HepG2 (cell line): ENCODE results near the gene MED4. TPM values are rescaled to one million over a fixed set of nuclear protein-coding genes. Genes with fewer than 3 reads are reported as not detected.

Source experiments
- ATAC-seq: fragments of 200-7000 bp; cut with Tn5 transposase; 3 replicates; pipeline ENCODE4 v1.9.1; 2020; ENCODE audit warnings: mild to moderate bottlenecking, moderate library complexity
- BruUV-seq: library from RNA; stranded (reverse); fragments of 400-500 nt; replicated peaks from 2 replicates; lab custom pipeline; 2021; lab: Mats Ljungman, UMichigan
- CTCF ChIA-PET: fragments of 300-600 bp; formaldehyde crosslinking; extraction: SDS; loops from one replicate; lab custom pipeline; 2021; ENCODE audit warnings: low total read pairs, inconsistent platforms, low intra/inter-chr PET ratio; lab: Yijun Ruan, JAX
- POLR2A ChIA-PET: fragments of 350-600 bp; sonication (Branson Sonifier 250); formaldehyde crosslinking; loops from one replicate; lab custom pipeline; 2020; ENCODE audit warnings: antibody characterized with exemption, inconsistent platforms; lab: Yijun Ruan, JAX
- DNase-seq: peaks from one replicate; pipeline ENCODE4 v3.0.0-alpha.2; 2015; ENCODE audit warnings: low spot score
- FAIRE-seq: peaks from 3 replicates; lab custom pipeline; 2011; peaks lifted over from hg19 to GRCh38; lab: Jason Lieb, UNC
- H2AFZ ChIP-seq: one replicate; pipeline ENCODE4 v1.6.1; 2011; ENCODE audit warnings: low read length, inconsistent platforms
- H3K27ac ChIP-seq: fragments of 300-600 bp; 3 replicates; pipeline ENCODE4 v1.8.0; 2011; ENCODE audit warnings: mixed run types, mild to moderate bottlenecking, mixed read lengths, low read length, inconsistent platforms; ENCODE audit not compliant: insufficient read depth; ENCODE audit errors: extremely low read length
- H3K27me3 ChIP-seq, 2 experiments: fragments of 200-600 bp in 1 of 2; 2 replicates in 1 of 2; 3 replicates in 1 of 2; pipeline versions ENCODE4 v1.6.0 to v1.8.0; 2011; ENCODE audit warnings: low read length in 2 of 2, mild to moderate bottlenecking in 2 of 2, moderate library complexity in 2 of 2, inconsistent platforms in 1 of 2; ENCODE audit not compliant: insufficient read depth in 2 of 2, control insufficient read depth in 1 of 2
- H3K36me3 ChIP-seq, 2 experiments: fragments of 200-600 bp in 1 of 2; replicated peaks in 1 of 2; 2 replicates in 1 of 2; 3 replicates in 1 of 2; pipeline versions ENCODE4 v1.5.1 to v1.8.0; 2011; ENCODE audit warnings: low read length in 2 of 2, inconsistent platforms in 1 of 2; ENCODE audit not compliant: insufficient read depth in 2 of 2, control insufficient read depth in 1 of 2
- H3K4me1 ChIP-seq: 2 replicates; pipeline ENCODE4 v1.5.1; 2012; ENCODE audit warnings: low read length, inconsistent platforms; ENCODE audit not compliant: insufficient read depth
- H3K4me2 ChIP-seq: 2 replicates; pipeline ENCODE4 v1.6.0; 2011; ENCODE audit warnings: low read depth, low read length, inconsistent platforms
- H3K4me3 ChIP-seq, 3 experiments: fragments of 200-600 bp in 1 of 3; sonication (generic), shearing (Covaris generic) in 1 of 3; replicated peaks in 1 of 3; 2 replicates each; pipeline ENCODE4 v1.5.1; 2011 to 2016; ENCODE audit warnings: low read length in 3 of 3, inconsistent platforms in 2 of 3, low read depth in 2 of 3, mild to moderate bottlenecking in 2 of 3, control low read depth in 1 of 3, mixed read lengths in 1 of 3; ENCODE audit not compliant: insufficient read depth in 1 of 3
- H3K79me2 ChIP-seq: one replicate; pipeline ENCODE4 v1.6.1; 2011; ENCODE audit warnings: low read length, inconsistent platforms; ENCODE audit not compliant: insufficient read depth
- H3K9ac ChIP-seq: 2 replicates; pipeline ENCODE4 v1.6.0; 2011; ENCODE audit warnings: mild to moderate bottlenecking, low read depth, low read length, inconsistent platforms; ENCODE audit not compliant: insufficient read depth
- H3K9me3 ChIP-seq: 2 replicates; pipeline ENCODE4 v1.5.1; 2012; ENCODE audit warnings: mild to moderate bottlenecking, low read length
- H4K20me1 ChIP-seq: 2 replicates; pipeline ENCODE4 v1.6.0; 2011; ENCODE audit warnings: inconsistent platforms, mild to moderate bottlenecking, low read length, moderate library complexity; ENCODE audit not compliant: insufficient read depth
- BATF2 ChIP-seq: sonication (generic); formaldehyde crosslinking; IDR thresholded peaks from 2 replicates; pipeline ENCODE4 v1.8.0; 2022; ENCODE audit warnings: mild to moderate bottlenecking, missing genetic modification reagents, moderate library complexity
- CHD4 ChIP-seq: fragments of 200-600 bp; sonication (generic); IDR thresholded peaks from 2 replicates; pipeline ENCODE4 v1.7.0; 2017; ENCODE audit warnings: mild to moderate bottlenecking, low read length, borderline replicate concordance
- FUBP1 ChIP-seq: sonication (generic); formaldehyde crosslinking; IDR thresholded peaks from 2 replicates; pipeline ENCODE4 v1.5.1; 2020; ENCODE audit warnings: missing genetic modification reagents, mild to moderate bottlenecking, borderline replicate concordance
- IKZF5 ChIP-seq: IDR thresholded peaks from 2 replicates; pipeline ENCODE4 v1.6.1; 2018; ENCODE audit warnings: missing genetic modification reagents, mild to moderate bottlenecking, missing compliant biosample characterization
- JUNB ChIP-seq: sonication (generic); formaldehyde crosslinking; IDR thresholded peaks from 2 replicates; pipeline ENCODE4 v1.8.0; 2022; ENCODE audit warnings: missing genetic modification reagents, mild to moderate bottlenecking, borderline replicate concordance
- MEIS2 ChIP-seq: sonication (generic); formaldehyde crosslinking; IDR thresholded peaks from 2 replicates; pipeline ENCODE4 v1.9.0; 2021; ENCODE audit warnings: mild to moderate bottlenecking, missing genetic modification reagents
- MXI1 ChIP-seq: IDR thresholded peaks from 3 replicates; pipeline ENCODE4 v1.6.1; 2012; ENCODE audit warnings: low read depth, low read length, inconsistent platforms, borderline replicate concordance
- POGZ ChIP-seq: sonication (generic); formaldehyde crosslinking; IDR thresholded peaks from 2 replicates; pipeline ENCODE4 v1.4.0; 2020; ENCODE audit warnings: mild to moderate bottlenecking, missing genetic modification reagents
- RXRB ChIP-seq: IDR thresholded peaks from 2 replicates; pipeline ENCODE4 v1.6.1; 2016; ENCODE audit warnings: borderline replicate concordance, missing genetic modification reagents, missing compliant biosample characterization
- SRF ChIP-seq: IDR thresholded peaks from 2 replicates; pipeline ENCODE4 v1.6.1; 2011; ENCODE audit warnings: mild to moderate bottlenecking, low read depth, low read length, moderate library complexity
- ZBED4 ChIP-seq: sonication (generic); formaldehyde crosslinking; IDR thresholded peaks from 2 replicates; pipeline ENCODE4 v1.4.0; 2020; ENCODE audit warnings: missing genetic modification reagents, borderline replicate concordance
- ZKSCAN8 ChIP-seq: IDR thresholded peaks from 2 replicates; pipeline ENCODE4 v1.6.1; 2016; ENCODE audit warnings: borderline replicate concordance, missing genetic modification reagents, missing compliant biosample characterization
- ZMYM4 ChIP-seq: sonication (generic); formaldehyde crosslinking; IDR thresholded peaks from 2 replicates; pipeline ENCODE4 v1.8.1; 2023; ENCODE audit warnings: mild to moderate bottlenecking, missing genetic modification reagents
- ZNF121 ChIP-seq: sonication (generic); formaldehyde crosslinking; IDR thresholded peaks from 2 replicates; pipeline ENCODE4 v1.5.0; 2020; ENCODE audit warnings: mild to moderate bottlenecking, missing genetic modification reagents
- ZNF274 ChIP-seq: sonication (generic); formaldehyde crosslinking; IDR thresholded peaks from 2 replicates; pipeline ENCODE4 v1.5.1; 2020; ENCODE audit warnings: mild to moderate bottlenecking, missing genetic modification reagents
- ZNF678 ChIP-seq: sonication (generic); formaldehyde crosslinking; IDR thresholded peaks from 2 replicates; pipeline ENCODE4 v1.4.0; 2020; ENCODE audit warnings: mild to moderate bottlenecking, missing genetic modification reagents
- WGBS: methylation state at CpG from one replicate; pipeline ENCODE4 v1.1.6; 2017; ENCODE audit warnings: low lambda C conversion rate; 5-methylcytosine and 5-hydroxymethylcytosine counted together
- in situ Hi-C: cut with HindIII; loops from 2 replicates; pipeline ENCODE4 v1.10.0; 2017; ENCODE audit warnings: low pct_unique_long_range_greater_than_20kb; ENCODE audit not compliant: extremely low pct_ligation_motif_present
- intact Hi-C: fragments of 100-400 bp; cut with micrococcal nuclease; formaldehyde crosslinking; loops from one replicate; pipeline ENCODE4 v1.10.0; 2022; ENCODE audit not compliant: unreplicated experiment
- polyA plus RNA-seq, 8 experiments: library from polyadenylated mRNA; depleted of rRNA in 3 of 8; stranded (reverse) in 7 of 8; unstranded in 1 of 8; fragments of >200 nt; fragmentation: Illumina TruSeq in 4 of 8; extraction: Trizol in 4 of 8; gene quantifications; 2 replicates each; pipeline versions ENCODE4 v1.2.1 to v1.2.3, GENCODE V29; 2011 to 2016; ENCODE audit warnings: low read depth in 4 of 8, missing spikeins in 1 of 8, mixed read lengths in 1 of 8; ENCODE audit not compliant: insufficient read depth in 1 of 8
- total RNA-seq, 5 experiments: library from RNA; depleted of rRNA; stranded (reverse); fragments of >200 nt; fragmentation: Illumina TruSeq; extraction: Trizol; gene quantifications; 2 replicates each; pipeline ENCODE4 v1.2.3, GENCODE V29; 2016; ENCODE audit warnings: low read depth in 1 of 5

MED4 gene
- total and polyA plus RNA-seq, 2 of the 13 experiments (the other 11 are each of a cell fraction or from before 2014, with no cell fraction given) = 49.4 to 57.8 TPM

- peak; percentile 72 for ATAC-seq
- TF ChIP-seq JUNB (CRISPR knock-in tag) (no peak), RXRB (CRISPR knock-in tag) (no peak), POGZ (CRISPR knock-in tag) (no peak), ZKSCAN8 (no peak), FUBP1 (CRISPR knock-in tag) (no peak), ZMYM4 (peak; percentile 36; the same call in 1 of the 2 replicates), ZNF121 (CRISPR knock-in tag) (no peak), MXI1 (no peak), ZNF274 (CRISPR knock-in tag) (no peak), ZBED4 (no peak), MEIS2 (no peak), SRF (no peak), CHD4 (no peak), BATF2 (CRISPR knock-in tag) (no peak), ZNF678 (CRISPR knock-in tag) (no peak), IKZF5 (CRISPR knock-in tag) (no peak)
Measured at GRCh38 chr13:48066310-48066989, 28.5 kb downstream of the MED4 start.

More at GRCh38 chr13:48066310-48066989, 28.5 kb downstream of the MED4 start:
- Histone ChIP-seq H3K27ac (peak overlapping the region; percentile 65), H3K79me2 (no peaks in the 10 kb centered on the region), H3K4me3 (no peak overlapping the region), H4K20me1 (no peaks in the 10 kb centered on the region), H2AFZ (no peak overlapping the region), H3K4me1 (peaks cover 15% of the 10 kb centered on the region), H3K4me2 (no peak overlapping the region), H3K9ac (no peak overlapping the region), H3K36me3 (peaks cover 8 to 34% of the 10 kb centered on the region in 2 experiments), H3K27me3 (no peaks in the 10 kb centered on the region), H3K9me3 (peaks cover 6% of the 10 kb centered on the region)
- DNase-seq = peak; percentile 47
- ChIA-PET CTCF (no interaction called here), POLR2A (interaction anchor here (1.0 kb wide), 1 partner anchor 28 kb away, joined by 3 read pairs; no protein-coding TSS in a partner anchor)
- WGBS = 100% methylated on average over 3 of the region's 3 CpGs
- no peak for FAIRE-seq
- BruUV-seq = no TSS peak
- intact Hi-C loops (no loop called here), in situ Hi-C loops (no loop called here)
